ENCODE results near the gene ST3GAL3. TPM values are rescaled to one million over a fixed set of nuclear protein-coding genes. Genes with fewer than 3 reads are reported as not detected.

ST3GAL3 gene
- total and polyA plus RNA-seq, 7 donors, result 7.2 to 31.4 (median 21.3) TPM

- DNase-seq, result no peak
- no peaks in the 10 kb centered on the region for H3K36me3 ChIP-seq
- H3K27ac ChIP-seq, result no peak overlapping the region
- peaks cover 0 to 9% (median 2%) of the 10 kb centered on the region in 4 donors for H3K4me1 ChIP-seq
- no peaks in the 10 kb centered on the region for H3K27me3 ChIP-seq
- H3K4me3 ChIP-seq, result no peak overlapping the region
- TF ChIP-seq POLR2AphosphoS5 (IDR thresholded peaks at IDR 0.05) (no peak), EP300 (IDR thresholded peaks at IDR 0.05) (no peak), POLR2A (IDR thresholded peaks at IDR 0.05) (no peak)
- TF ChIP-seq, protein P1, sequence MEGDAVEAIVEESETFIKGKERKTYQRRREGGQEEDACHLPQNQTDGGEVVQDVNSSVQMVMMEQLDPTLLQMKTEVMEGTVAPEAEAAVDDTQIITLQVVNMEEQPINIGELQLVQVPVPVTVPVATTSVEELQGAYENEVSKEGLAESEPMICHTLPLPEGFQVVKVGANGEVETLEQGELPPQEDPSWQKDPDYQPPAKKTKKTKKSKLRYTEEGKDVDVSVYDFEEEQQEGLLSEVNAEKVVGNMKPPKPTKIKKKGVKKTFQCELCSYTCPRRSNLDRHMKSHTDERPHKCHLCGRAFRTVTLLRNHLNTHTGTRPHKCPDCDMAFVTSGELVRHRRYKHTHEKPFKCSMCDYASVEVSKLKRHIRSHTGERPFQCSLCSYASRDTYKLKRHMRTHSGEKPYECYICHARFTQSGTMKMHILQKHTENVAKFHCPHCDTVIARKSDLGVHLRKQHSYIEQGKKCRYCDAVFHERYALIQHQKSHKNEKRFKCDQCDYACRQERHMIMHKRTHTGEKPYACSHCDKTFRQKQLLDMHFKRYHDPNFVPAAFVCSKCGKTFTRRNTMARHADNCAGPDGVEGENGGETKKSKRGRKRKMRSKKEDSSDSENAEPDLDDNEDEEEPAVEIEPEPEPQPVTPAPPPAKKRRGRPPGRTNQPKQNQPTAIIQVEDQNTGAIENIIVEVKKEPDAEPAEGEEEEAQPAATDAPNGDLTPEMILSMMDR (IDR thresholded peaks at IDR 0.05), result no peak
- WGBS, 2 donors, result 95 to 99% methylated on average over 2 of the region's 2 CpGs
- no peaks in the 10 kb centered on the region for H3K9me3 ChIP-seq
- intact Hi-C loops (cut with DNase I), result no loop called here
Measured at GRCh38 chr1:43722810-43723209, 15.5 kb downstream of the ST3GAL3 start.

- TF ChIP-seq, protein P1 (IDR thresholded peaks at IDR 0.05), result no peak
- TF ChIP-seq EP300 (IDR thresholded peaks at IDR 0.05) (no peak), POLR2AphosphoS5 (IDR thresholded peaks at IDR 0.05) (no peak), POLR2A (IDR thresholded peaks at IDR 0.05) (no peak)
- Histone ChIP-seq H3K27me3 (no peaks in the 10 kb centered on the region), H3K27ac (no peak overlapping the region), H3K9me3 (no peaks in the 10 kb centered on the region), H3K4me1 (peaks cover 0 to 3% (median 1%) of the 10 kb centered on the region in 4 donors), H3K4me3 (no peak overlapping the region), H3K36me3 (no peaks in the 10 kb centered on the region)
- intact Hi-C loops (cut with DNase I), result no loop called here
- no peak for DNase-seq
- 95 to 96% methylated on average over 4 of the region's 4 CpGs for WGBS, 2 donors
Measured at GRCh38 chr1:43729816-43730463, 22.6 kb downstream of the ST3GAL3 start.

DNA sequence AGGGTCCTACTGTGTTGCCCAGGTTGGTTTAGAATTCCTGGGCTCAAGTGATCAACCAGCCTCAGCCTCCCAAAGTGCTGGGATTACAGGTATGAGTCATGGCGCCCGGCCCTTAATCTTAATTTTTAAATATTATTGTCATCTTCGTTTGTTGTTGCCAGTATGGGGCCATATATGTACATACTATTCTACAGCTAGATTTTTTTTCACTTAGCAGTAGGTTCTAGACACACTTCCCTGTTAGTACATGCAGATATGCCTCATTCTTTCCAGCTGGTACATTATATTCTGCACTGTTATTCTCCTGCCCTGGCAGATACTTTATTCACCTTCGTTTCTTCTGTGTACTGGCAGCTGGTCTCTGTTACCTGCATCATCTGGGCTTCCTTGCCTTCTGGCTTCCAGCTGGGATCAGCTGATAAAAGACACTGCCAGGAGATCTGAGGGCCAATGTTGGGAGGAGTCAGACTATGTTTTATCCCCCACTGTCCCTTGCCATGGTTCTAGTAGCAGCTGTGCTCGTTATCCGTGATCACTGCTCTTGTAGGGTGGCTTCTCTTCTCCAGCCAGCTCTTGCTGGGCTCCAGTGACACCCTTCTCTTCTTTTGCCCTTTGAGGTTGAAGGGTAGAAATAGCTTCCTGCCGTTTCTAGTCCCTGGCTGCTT, 24.7 kb downstream of the ST3GAL3 start:
- intact Hi-C loops (cut with DNase I), result no loop called here
- Histone ChIP-seq H3K27me3 (no peaks in the 10 kb centered on the region), H3K9me3 (no peaks in the 10 kb centered on the region), H3K4me3 (no peak overlapping the region), H3K36me3 (peaks cover 0 to 5% (median 2%) of the 10 kb centered on the region in 4 donors), H3K4me1 (peaks cover 0 to 3% (median 1%) of the 10 kb centered on the region in 4 donors), H3K27ac (no peak overlapping the region)
- no peak for DNase-seq
- TF ChIP-seq, protein P1 (IDR thresholded peaks at IDR 0.05), result no peak
- TF ChIP-seq EP300 (IDR thresholded peaks at IDR 0.05), result no peak
- TF ChIP-seq POLR2AphosphoS5 (IDR thresholded peaks at IDR 0.05), result no peak
- TF ChIP-seq POLR2A (IDR thresholded peaks at IDR 0.05), result no peak
- 79 to 84% methylated on average over 7 of the region's 7 CpGs for WGBS, 2 donors

DNA sequence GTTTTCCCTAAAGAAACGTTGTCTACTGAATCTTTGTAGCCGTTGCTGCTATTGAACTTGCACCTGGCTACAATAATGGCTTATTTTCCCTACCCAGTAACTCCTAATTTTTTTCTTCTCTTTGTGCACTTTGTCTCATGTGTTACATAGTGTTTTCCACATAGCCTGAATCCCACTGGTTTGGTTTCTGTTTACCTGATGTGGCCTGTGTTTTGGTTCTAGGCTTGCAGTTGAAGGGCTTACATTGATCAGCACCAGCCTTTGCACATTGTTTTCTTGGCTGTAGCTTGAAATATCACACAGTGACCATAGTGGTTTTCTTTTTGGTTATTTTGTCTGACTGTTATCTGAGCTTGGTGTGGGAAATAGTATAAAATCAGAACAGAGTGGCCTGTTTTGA, 29.5 kb downstream of the ST3GAL3 start:
- no peak for DNase-seq
- H3K9me3 ChIP-seq, result no peaks in the 10 kb centered on the region
- no peaks in the 10 kb centered on the region for H3K4me1 ChIP-seq
- intact Hi-C loops (cut with DNase I), result no loop called here
- H3K4me3 ChIP-seq, result no peak overlapping the region
- TF ChIP-seq POLR2A (IDR thresholded peaks at IDR 0.05), result no peak
- no peak for TF ChIP-seq EP300 (IDR thresholded peaks at IDR 0.05)
- no peak for TF ChIP-seq POLR2AphosphoS5 (IDR thresholded peaks at IDR 0.05)
- TF ChIP-seq, protein P1 (IDR thresholded peaks at IDR 0.05), result no peak
- H3K36me3 ChIP-seq, result peaks cover 0 to 12% (median 2%) of the 10 kb centered on the region in 4 donors
- no peaks in the 10 kb centered on the region for H3K27me3 ChIP-seq
- H3K27ac ChIP-seq, result no peak overlapping the region
- 76 to 89% methylated on average over 2 of the region's 2 CpGs for WGBS, 2 donors
